ENCODE measurements around the gene KCNIP4.

Gene KCNIP4

GRCh38 chr4:20904966-20905365 is 1043.6 kb downstream of the KCNIP4 start:
- no peak overlapping the region for H3K4me3 ChIP-seq (ENCODE audit: low read length)
- TF ChIP-seq CTCF (IDR thresholded peaks at IDR 0.05; ENCODE audit: insufficient read depth, low read depth, low read length, missing control alignments): no peak
- DNase-seq (ENCODE audit: low read depth): no peak

- H3K4me3 ChIP-seq (ENCODE audit: low read length): no peak overlapping the region
- no peak for TF ChIP-seq CTCF (IDR thresholded peaks at IDR 0.05; ENCODE audit: insufficient read depth, low read depth, low read length, missing control alignments)
- no peak for DNase-seq (ENCODE audit: low read depth)
These were observed 1046.7 kb downstream of the KCNIP4 start for GRCh38 chr4:20901851-20902250.

- no peak overlapping the region for H3K4me3 ChIP-seq (ENCODE audit: low read length)
- TF ChIP-seq CTCF (IDR thresholded peaks at IDR 0.05; ENCODE audit: insufficient read depth, low read depth, low read length, missing control alignments): no peak
- DNase-seq (ENCODE audit: low read depth): no peak
These were observed 1049.0 kb downstream of the KCNIP4 start for GRCh38 chr4:20899591-20899990.

- TF ChIP-seq CTCF (IDR thresholded peaks at IDR 0.05; ENCODE audit: insufficient read depth, low read depth, low read length, missing control alignments): no peak
- DNase-seq (ENCODE audit: low read depth): no peak
- no peak overlapping the region for H3K4me3 ChIP-seq (ENCODE audit: low read length)
These were observed 1052.6 kb downstream of the KCNIP4 start for GRCh38 chr4:20895988-20896387.

GRCh38 chr4:20895208-20895607 is 1053.4 kb downstream of the KCNIP4 start:
- no peak for TF ChIP-seq CTCF (IDR thresholded peaks at IDR 0.05; ENCODE audit: insufficient read depth, low read depth, low read length, missing control alignments)
- DNase-seq (ENCODE audit: low read depth): no peak
- no peak overlapping the region for H3K4me3 ChIP-seq (ENCODE audit: low read length)

- DNase-seq (ENCODE audit: low read depth): peak; percentile 42
- H3K4me3 ChIP-seq (ENCODE audit: low read length): no peak overlapping the region
- TF ChIP-seq CTCF (IDR thresholded peaks at IDR 0.05; ENCODE audit: insufficient read depth, low read depth, low read length, missing control alignments): no peak
These were observed 1057.8 kb downstream of the KCNIP4 start for GRCh38 chr4:20890761-20891160.

- no peak for TF ChIP-seq CTCF (IDR thresholded peaks at IDR 0.05; ENCODE audit: insufficient read depth, low read depth, low read length, missing control alignments)
- H3K4me3 ChIP-seq (ENCODE audit: low read length): no peak overlapping the region
- no peak for DNase-seq (ENCODE audit: low read depth)
These were observed 1058.7 kb downstream of the KCNIP4 start for GRCh38 chr4:20889901-20890300.
